HEK293T (cell line): ENCODE data around the gene ATXN8OS.

Source experiments
- CTCF ChIA-PET: fragments of 350-600 bp; formaldehyde crosslinking; extraction: SDS; loops from one replicate; lab custom pipeline; 2021; ENCODE audit warnings: antibody characterized with exemption, inconsistent platforms; lab: Yijun Ruan, JAX
- POLR2A ChIA-PET: fragments of 350-600 bp; formaldehyde crosslinking; extraction: SDS; loops from one replicate; lab custom pipeline; 2020; ENCODE audit warnings: antibody characterized with exemption, inconsistent platforms; lab: Yijun Ruan, JAX
- DNase-seq: peaks from one replicate; pipeline ENCODE4 v3.0.0; 2012; ENCODE audit warnings: mixed read lengths; ENCODE audit errors: extremely low spot score
- ARNT ChIP-seq: fragments of 450-650 bp; IDR thresholded peaks from 2 replicates; pipeline ENCODE4 v1.6.1; 2017; ENCODE audit warnings: mild to moderate bottlenecking
- BHLHE40 ChIP-seq: fragments of 450-650 bp; IDR thresholded peaks from 2 replicates; pipeline ENCODE4 v1.6.1; 2016; ENCODE audit warnings: mild to moderate bottlenecking, moderate library complexity, borderline replicate concordance
- CTBP1 ChIP-seq: fragments of 450-650 bp; IDR thresholded peaks from 2 replicates; pipeline ENCODE4 v1.6.1; 2016; ENCODE audit warnings: borderline replicate concordance
- ELF4 ChIP-seq: fragments of 450-650 bp; IDR thresholded peaks from 2 replicates; pipeline ENCODE4 v1.6.1; 2017; ENCODE audit warnings: antibody characterized with exemption
- FOXA1 ChIP-seq: fragments of 450-650 bp; IDR thresholded peaks from 2 replicates; pipeline ENCODE4 v1.6.1; 2016; ENCODE audit warnings: mild to moderate bottlenecking
- FOXK2 ChIP-seq: fragments of 450-650 bp; IDR thresholded peaks from 2 replicates; pipeline ENCODE4 v1.6.1; 2016; ENCODE audit warnings: mild to moderate bottlenecking
- FOXM1 ChIP-seq: fragments of 450-650 bp; IDR thresholded peaks from 2 replicates; pipeline ENCODE4 v1.6.1; 2017; ENCODE audit warnings: mild to moderate bottlenecking, borderline replicate concordance
- HDGF ChIP-seq: fragments of 450-650 bp; IDR thresholded peaks from 2 replicates; pipeline ENCODE4 v1.6.1; 2017; ENCODE audit warnings: antibody characterized with exemption, borderline replicate concordance
- L3MBTL2 ChIP-seq: fragments of 450-650 bp; conservative IDR thresholded peaks from 2 replicates; pipeline ENCODE4 v1.6.1; 2016; ENCODE audit warnings: mild to moderate bottlenecking
- LEF1 ChIP-seq: fragments of 450-650 bp; IDR thresholded peaks from 2 replicates; pipeline ENCODE4 v1.6.1; 2017; ENCODE audit warnings: mild to moderate bottlenecking, borderline replicate concordance
- NFRKB ChIP-seq: fragments of 450-650 bp; IDR thresholded peaks from 2 replicates; pipeline ENCODE4 v1.6.1; 2016; ENCODE audit warnings: mild to moderate bottlenecking, moderate library complexity
- SP1 ChIP-seq: fragments of 450-650 bp; IDR thresholded peaks from 2 replicates; pipeline ENCODE4 v1.6.1; 2017
- SUZ12 ChIP-seq: fragments of 450-650 bp; IDR thresholded peaks from 2 replicates; pipeline ENCODE4 v1.6.1; 2016; ENCODE audit warnings: mild to moderate bottlenecking
- TARDBP ChIP-seq: fragments of 450-650 bp; IDR thresholded peaks from 2 replicates; pipeline ENCODE4 v1.6.1; 2016
- ZNF384 ChIP-seq: fragments of 450-650 bp; IDR thresholded peaks from 2 replicates; pipeline ENCODE4 v1.6.1; 2016
- TF ChIP-seq, protein P1 (sequence below): fragments of 450-650 bp; IDR thresholded peaks from 2 replicates; pipeline ENCODE4 v1.6.1; 2016

ATXN8OS gene

DNA sequence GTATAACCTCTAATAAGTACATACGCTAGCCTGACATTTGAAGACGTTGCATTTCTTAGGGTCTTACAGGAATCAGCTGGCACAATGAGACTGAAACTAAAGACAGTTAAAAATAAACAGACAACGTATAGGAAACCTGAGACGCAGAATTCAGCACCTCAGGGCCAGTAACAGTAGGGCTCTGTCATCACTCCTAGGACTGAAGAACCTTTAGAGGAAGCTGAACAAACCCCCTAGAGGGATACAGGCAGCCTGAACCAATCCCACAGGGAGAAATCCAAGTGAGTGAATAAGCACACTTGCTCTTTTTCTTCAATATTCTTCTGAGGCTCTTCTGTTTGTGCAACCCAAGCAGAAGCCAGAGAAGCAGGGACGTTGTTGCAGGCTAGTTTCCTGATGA lies 54.5 kb downstream of the ATXN8OS start:
- POLR2A ChIA-PET, result no interaction called here
- TF ChIP-seq TARDBP, result no peak
- TF ChIP-seq CTBP1, result peak; percentile 14; the same call in 1 of the 2 replicates
- TF ChIP-seq, protein P1, sequence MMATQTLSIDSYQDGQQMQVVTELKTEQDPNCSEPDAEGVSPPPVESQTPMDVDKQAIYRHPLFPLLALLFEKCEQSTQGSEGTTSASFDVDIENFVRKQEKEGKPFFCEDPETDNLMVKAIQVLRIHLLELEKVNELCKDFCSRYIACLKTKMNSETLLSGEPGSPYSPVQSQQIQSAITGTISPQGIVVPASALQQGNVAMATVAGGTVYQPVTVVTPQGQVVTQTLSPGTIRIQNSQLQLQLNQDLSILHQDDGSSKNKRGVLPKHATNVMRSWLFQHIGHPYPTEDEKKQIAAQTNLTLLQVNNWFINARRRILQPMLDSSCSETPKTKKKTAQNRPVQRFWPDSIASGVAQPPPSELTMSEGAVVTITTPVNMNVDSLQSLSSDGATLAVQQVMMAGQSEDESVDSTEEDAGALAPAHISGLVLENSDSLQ, result 0 out of 2 replicates have a peak, but pooled peaks have one; percentile 23
- peak; percentile 9; the same call in 1 of the 2 replicates for TF ChIP-seq FOXM1
- peak; percentile 65 for DNase-seq
- CTCF ChIA-PET, result no interaction called here

DNA sequence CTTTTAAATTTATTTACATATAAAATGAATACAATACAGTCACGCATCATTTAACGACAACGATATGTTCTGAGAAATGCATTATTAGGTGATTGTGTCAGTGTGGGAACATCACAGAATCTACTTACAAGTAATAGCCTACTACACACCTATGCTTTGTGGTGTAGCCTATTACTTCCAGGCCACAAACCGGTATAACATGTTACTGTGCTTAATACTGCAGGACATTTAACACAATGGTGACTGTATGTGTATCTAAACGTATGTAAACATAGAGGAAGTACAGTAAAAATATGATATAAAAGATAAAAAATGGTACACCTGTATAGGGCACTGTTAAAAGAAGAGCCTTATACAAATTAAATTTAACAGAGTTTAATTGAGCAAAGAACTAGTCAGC lies 63.1 kb downstream of the ATXN8OS start:
- ChIA-PET POLR2A (no interaction called here), CTCF (no interaction called here)
- DNase-seq, result no peak
- TF ChIP-seq L3MBTL2, result no peak
- TF ChIP-seq, protein P1, result no peak
- TF ChIP-seq ELF4, result no peak
- TF ChIP-seq ZNF384, result no peak
- no peak for TF ChIP-seq FOXA1
- no peak for TF ChIP-seq TARDBP
- TF ChIP-seq CTBP1, result no peak
- TF ChIP-seq FOXM1, result no peak
- no peak for TF ChIP-seq ARNT
- TF ChIP-seq HDGF, result no peak
- TF ChIP-seq LEF1, result no peak
- no peak for TF ChIP-seq BHLHE40
- no peak for TF ChIP-seq NFRKB
- TF ChIP-seq FOXK2, result no peak
- TF ChIP-seq SP1, result no peak
- no peak for TF ChIP-seq SUZ12

DNA sequence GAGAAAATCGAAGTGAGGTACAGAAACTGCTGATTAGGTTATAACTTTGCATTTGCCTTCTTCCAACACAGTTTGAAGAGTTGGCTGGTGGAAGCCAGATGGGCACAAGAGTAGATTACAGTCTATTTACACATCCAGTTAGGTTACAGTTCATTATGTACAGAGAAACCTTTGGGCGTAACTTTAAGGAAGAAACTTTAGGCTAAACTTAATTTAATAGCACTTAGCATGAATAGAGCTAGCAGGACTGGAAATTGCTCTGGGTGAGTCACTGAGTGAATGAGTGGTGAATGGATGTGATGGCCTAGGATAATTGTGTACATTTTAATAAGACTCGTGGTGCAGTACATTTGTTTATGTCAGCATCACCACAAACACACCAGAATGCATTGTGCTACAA lies 63.5 kb downstream of the ATXN8OS start:
- CTCF ChIA-PET, result no interaction called here
- POLR2A ChIA-PET, result no interaction called here

DNA sequence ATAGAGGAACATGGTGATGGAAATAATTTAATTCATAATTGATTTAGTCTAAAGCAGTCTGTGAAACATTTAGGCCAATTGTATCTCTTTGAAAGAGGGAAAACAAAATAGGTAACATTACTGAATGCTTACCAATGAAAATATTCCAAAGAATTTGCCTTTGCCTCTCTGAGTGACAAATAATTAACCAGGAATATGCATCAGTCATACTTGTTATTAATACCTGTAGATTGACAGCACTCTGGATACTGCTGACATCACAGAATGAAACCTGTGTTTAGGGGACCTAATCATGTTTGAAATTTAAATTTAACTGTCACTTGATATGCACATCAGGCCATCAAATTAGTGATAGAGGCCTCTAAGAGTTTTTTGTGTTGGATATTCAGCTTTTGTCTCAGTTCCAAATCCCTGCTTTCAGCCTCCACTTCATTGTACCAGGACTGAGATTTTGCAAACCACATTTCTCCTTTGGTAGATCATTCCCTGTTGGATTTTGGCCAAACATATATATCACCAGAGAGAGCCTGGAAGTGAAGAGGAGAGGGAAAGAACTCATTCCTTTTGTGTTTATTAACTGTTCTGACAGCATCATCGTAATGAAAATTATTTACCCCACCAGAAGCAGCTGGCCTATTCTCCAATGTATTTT lies 65.4 kb downstream of the ATXN8OS start:
- CTCF ChIA-PET, result no interaction called here
- DNase-seq, result no peak
- TF ChIP-seq, protein P1, result no peak
- TF ChIP-seq L3MBTL2 (no peak), NFRKB (no peak), CTBP1 (no peak), FOXM1 (no peak)
- POLR2A ChIA-PET, result no interaction called here

More for the DNA sequence above, 63.5 kb downstream of the ATXN8OS start:
- no peak for DNase-seq
- TF ChIP-seq NFRKB, result no peak
- no peak for TF ChIP-seq ELF4
- TF ChIP-seq FOXK2, result no peak
- TF ChIP-seq, protein P1, result 0 out of 2 replicates have a peak, but pooled peaks have one; percentile 11
- no peak for TF ChIP-seq CTBP1
- TF ChIP-seq L3MBTL2, result no peak

DNA sequence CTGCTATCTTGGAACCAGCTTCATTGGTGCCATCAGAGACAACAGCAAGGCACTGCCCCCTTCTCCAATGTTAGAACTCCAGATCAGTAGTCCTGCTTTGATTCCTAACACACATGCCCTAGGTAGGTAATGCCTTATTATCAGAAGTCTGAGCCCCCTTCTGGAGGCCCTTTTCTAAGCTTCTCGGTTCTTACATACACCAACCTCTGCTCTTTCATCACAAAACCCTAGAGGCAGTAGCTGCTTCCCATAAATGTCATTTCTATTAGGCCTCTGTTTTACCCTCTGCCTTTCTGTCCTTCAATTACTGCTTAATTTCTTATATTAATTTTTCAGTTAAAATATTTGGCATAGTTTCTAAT lies 66.0 kb downstream of the ATXN8OS start:
- DNase-seq, result no peak
- ChIA-PET POLR2A (no interaction called here), CTCF (no interaction called here)
- TF ChIP-seq HDGF (no peak), SUZ12 (no peak), TARDBP (no peak)

DNA sequence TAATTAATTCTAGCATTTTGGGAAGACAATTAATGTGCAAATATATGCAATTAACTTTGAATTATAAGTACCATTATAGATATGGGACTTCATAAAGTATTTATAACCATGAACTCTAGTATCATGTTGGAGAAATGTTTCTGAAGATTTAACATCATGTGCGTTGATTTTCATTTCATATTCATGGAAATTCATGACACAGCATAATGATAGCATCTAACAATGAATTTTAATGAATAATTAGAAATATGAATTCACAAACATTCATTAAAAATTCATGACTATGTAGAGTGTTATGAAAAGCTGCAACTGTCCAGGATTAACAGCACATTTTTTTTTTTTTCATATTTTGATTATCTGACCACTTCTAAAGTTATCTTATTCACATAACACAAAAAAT lies 70.7 kb downstream of the ATXN8OS start:
- no peak for DNase-seq
- TF ChIP-seq ELF4 (no peak), LEF1 (no peak), TARDBP (no peak), FOXA1 (no peak), ZNF384 (no peak), ARNT (no peak), CTBP1 (no peak), HDGF (no peak), SUZ12 (no peak), L3MBTL2 (no peak), BHLHE40 (no peak), FOXK2 (no peak), NFRKB (no peak), FOXM1 (no peak), SP1 (no peak)
- TF ChIP-seq, protein P1, result no peak
- ChIA-PET CTCF (no interaction called here), POLR2A (no interaction called here)
